Loucy (cell line): ENCODE data around the gene ZFPM1.

Experiments
- EZH2phosphoT487 ChIP-seq: fragments of 200-600 bp; IDR thresholded peaks from 2 replicates; pipeline ENCODE4 v1.6.1; 2018; ENCODE audit warnings: antibody characterized with exemption, mild to moderate bottlenecking, moderate library complexity, borderline replicate concordance
- TF ChIP-seq, protein P1 (sequence below): fragments of 200-600 bp; sonication (generic); conservative IDR thresholded peaks from 2 replicates; pipeline ENCODE4 v1.5.1; 2014; ENCODE audit warnings: mild to moderate bottlenecking, antibody characterized with exemption, low read length

GRCh38 chr16:88508376-88508867, 55.3 kb downstream of the ZFPM1 start:
- TF ChIP-seq, protein P1, sequence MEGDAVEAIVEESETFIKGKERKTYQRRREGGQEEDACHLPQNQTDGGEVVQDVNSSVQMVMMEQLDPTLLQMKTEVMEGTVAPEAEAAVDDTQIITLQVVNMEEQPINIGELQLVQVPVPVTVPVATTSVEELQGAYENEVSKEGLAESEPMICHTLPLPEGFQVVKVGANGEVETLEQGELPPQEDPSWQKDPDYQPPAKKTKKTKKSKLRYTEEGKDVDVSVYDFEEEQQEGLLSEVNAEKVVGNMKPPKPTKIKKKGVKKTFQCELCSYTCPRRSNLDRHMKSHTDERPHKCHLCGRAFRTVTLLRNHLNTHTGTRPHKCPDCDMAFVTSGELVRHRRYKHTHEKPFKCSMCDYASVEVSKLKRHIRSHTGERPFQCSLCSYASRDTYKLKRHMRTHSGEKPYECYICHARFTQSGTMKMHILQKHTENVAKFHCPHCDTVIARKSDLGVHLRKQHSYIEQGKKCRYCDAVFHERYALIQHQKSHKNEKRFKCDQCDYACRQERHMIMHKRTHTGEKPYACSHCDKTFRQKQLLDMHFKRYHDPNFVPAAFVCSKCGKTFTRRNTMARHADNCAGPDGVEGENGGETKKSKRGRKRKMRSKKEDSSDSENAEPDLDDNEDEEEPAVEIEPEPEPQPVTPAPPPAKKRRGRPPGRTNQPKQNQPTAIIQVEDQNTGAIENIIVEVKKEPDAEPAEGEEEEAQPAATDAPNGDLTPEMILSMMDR, result no peak
- no peak for TF ChIP-seq EZH2phosphoT487
